Astrocyte (in vitro differentiated cells and primary cell): Measurements from ENCODE around the gene USPL1. TPM values are rescaled to one million over a fixed set of nuclear protein-coding genes. Genes with fewer than 3 reads are reported as not detected.

ENCODE experiments used
- DNase-seq: peaks from one replicate; pipeline ENCODE4 v3.0.0-alpha.2; 2010; ENCODE audit warnings: low read depth
- FAIRE-seq: peaks from 2 replicates; lab custom pipeline; 2011; peaks lifted over from hg19 to GRCh38; lab: Jason Lieb, UNC
- H2AFZ ChIP-seq: 2 replicates; pipeline ENCODE4 v1.6.0; 2012; ENCODE audit warnings: low read depth, low read length, inconsistent platforms
- H3K27ac ChIP-seq: 2 replicates; pipeline ENCODE4 v1.5.1; 2011; ENCODE audit warnings: low read depth, low read length, inconsistent platforms
- H3K27me3 ChIP-seq: 2 replicates; pipeline ENCODE4 v1.6.0; 2011; ENCODE audit warnings: low read length, inconsistent platforms; ENCODE audit not compliant: insufficient read depth
- H3K36me3 ChIP-seq: 2 replicates; pipeline ENCODE4 v1.5.1; 2011; ENCODE audit warnings: low read length, inconsistent platforms; ENCODE audit not compliant: insufficient read depth
- H3K4me1 ChIP-seq: 2 replicates; pipeline ENCODE4 v1.5.1; 2011; ENCODE audit warnings: low read length, inconsistent platforms; ENCODE audit not compliant: insufficient read depth
- H3K4me2 ChIP-seq: 2 replicates; pipeline ENCODE4 v1.6.0; 2012; ENCODE audit warnings: low read length, inconsistent platforms
- H3K4me3 ChIP-seq: 2 replicates; pipeline ENCODE4 v1.5.1; 2011; ENCODE audit warnings: low read depth, mild to moderate bottlenecking, low read length, inconsistent platforms; ENCODE audit not compliant: insufficient read depth
- H3K79me2 ChIP-seq: 2 replicates; pipeline ENCODE4 v1.6.0; 2012; ENCODE audit warnings: mild to moderate bottlenecking, low read length, inconsistent platforms; ENCODE audit not compliant: insufficient read depth
- H3K9ac ChIP-seq: 2 replicates; pipeline ENCODE4 v1.6.0; 2012; ENCODE audit warnings: mild to moderate bottlenecking, low read length, inconsistent platforms
- H3K9me3 ChIP-seq: 2 replicates; pipeline ENCODE4 v1.5.1; 2012; ENCODE audit warnings: low read depth, mild to moderate bottlenecking, low read length, inconsistent platforms; ENCODE audit not compliant: insufficient read depth
- H4K20me1 ChIP-seq: 2 replicates; pipeline ENCODE4 v1.6.0; 2012; ENCODE audit warnings: low read length, inconsistent platforms; ENCODE audit not compliant: insufficient read depth
- H3K27ac Mint-ChIP-seq: one replicate; pipeline ENCODE4 v1.8.0; 2021; ENCODE audit warnings: mild to moderate bottlenecking, mixed read lengths; ENCODE audit not compliant: unreplicated experiment
- H3K27me3 Mint-ChIP-seq: one replicate; pipeline ENCODE4 v1.8.0; 2021; ENCODE audit warnings: low read depth, mixed read lengths; ENCODE audit not compliant: unreplicated experiment
- H3K36me3 Mint-ChIP-seq: one replicate; pipeline ENCODE4 v1.8.0; 2021; ENCODE audit warnings: low read depth, mixed read lengths; ENCODE audit not compliant: unreplicated experiment
- H3K4me1 Mint-ChIP-seq: one replicate; pipeline ENCODE4 v1.8.0; 2021; ENCODE audit warnings: low read depth, mixed read lengths; ENCODE audit not compliant: unreplicated experiment
- H3K4me3 Mint-ChIP-seq: one replicate; pipeline ENCODE4 v1.8.0; 2021; ENCODE audit warnings: mild to moderate bottlenecking, moderate library complexity, mixed read lengths; ENCODE audit not compliant: unreplicated experiment
- H3K9me3 Mint-ChIP-seq: one replicate; pipeline ENCODE4 v1.8.0; 2021; ENCODE audit warnings: mild to moderate bottlenecking, mixed read lengths; ENCODE audit not compliant: unreplicated experiment
- EZH2 ChIP-seq: IDR thresholded peaks from 2 replicates; pipeline ENCODE4 v1.6.1; 2012; ENCODE audit warnings: mild to moderate bottlenecking, low read length, inconsistent platforms; ENCODE audit not compliant: insufficient read depth
- total RNA-seq: library from RNA; stranded (reverse); gene quantifications from 2 replicates; pipeline ENCODE4 v1.2.1, GENCODE V29; 2021
- TF ChIP-seq, protein P1 (sequence below): IDR thresholded peaks from 2 replicates; pipeline ENCODE4 v1.5.1; 2011; ENCODE audit warnings: low read depth, mild to moderate bottlenecking, inconsistent platforms, low read length, moderate library complexity; ENCODE audit not compliant: insufficient read depth

USPL1 gene
- total RNA-seq, 1 donor from 2014 or later, result 29.6 TPM

DNA sequence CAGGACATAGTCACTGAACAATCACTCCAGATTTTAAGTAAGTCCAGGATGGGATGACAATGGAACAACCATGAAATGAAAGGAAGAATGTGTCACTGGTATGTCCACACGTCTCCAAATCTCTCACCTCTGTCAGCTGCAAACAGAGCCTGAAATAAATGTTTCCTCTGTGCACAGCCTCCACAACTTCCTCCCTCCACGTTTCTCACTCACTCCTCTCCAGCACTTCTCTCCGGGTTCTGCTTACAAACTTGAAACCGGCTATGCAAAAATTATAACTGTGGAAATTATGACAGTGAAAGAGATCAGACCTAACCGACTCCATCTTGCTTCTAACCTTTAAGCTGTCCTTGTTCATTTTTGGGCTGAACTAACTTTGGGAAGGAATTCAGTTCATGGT lies 82.6 kb downstream of the USPL1 start:
- no peak overlapping the region for H2AFZ ChIP-seq
- no peaks in the 10 kb centered on the region for H3K27me3 ChIP-seq
- Mint-ChIP-seq H3K36me3 (peaks cover 2% of the 10 kb centered on the region), H3K27me3 (peaks cover 12% of the 10 kb centered on the region), H3K27ac (no peak overlapping the region), H3K4me3 (no peak overlapping the region), H3K4me1 (peaks cover 21% of the 10 kb centered on the region), H3K9me3 (no peaks in the 10 kb centered on the region)
- H3K9ac ChIP-seq, result no peak overlapping the region
- H3K4me1 ChIP-seq, result peaks cover 22% of the 10 kb centered on the region
- no peaks in the 10 kb centered on the region for H3K9me3 ChIP-seq
- no peaks in the 10 kb centered on the region for H4K20me1 ChIP-seq
- FAIRE-seq (no peak), DNase-seq (no peak)
- no peak for TF ChIP-seq EZH2
- TF ChIP-seq, protein P1, sequence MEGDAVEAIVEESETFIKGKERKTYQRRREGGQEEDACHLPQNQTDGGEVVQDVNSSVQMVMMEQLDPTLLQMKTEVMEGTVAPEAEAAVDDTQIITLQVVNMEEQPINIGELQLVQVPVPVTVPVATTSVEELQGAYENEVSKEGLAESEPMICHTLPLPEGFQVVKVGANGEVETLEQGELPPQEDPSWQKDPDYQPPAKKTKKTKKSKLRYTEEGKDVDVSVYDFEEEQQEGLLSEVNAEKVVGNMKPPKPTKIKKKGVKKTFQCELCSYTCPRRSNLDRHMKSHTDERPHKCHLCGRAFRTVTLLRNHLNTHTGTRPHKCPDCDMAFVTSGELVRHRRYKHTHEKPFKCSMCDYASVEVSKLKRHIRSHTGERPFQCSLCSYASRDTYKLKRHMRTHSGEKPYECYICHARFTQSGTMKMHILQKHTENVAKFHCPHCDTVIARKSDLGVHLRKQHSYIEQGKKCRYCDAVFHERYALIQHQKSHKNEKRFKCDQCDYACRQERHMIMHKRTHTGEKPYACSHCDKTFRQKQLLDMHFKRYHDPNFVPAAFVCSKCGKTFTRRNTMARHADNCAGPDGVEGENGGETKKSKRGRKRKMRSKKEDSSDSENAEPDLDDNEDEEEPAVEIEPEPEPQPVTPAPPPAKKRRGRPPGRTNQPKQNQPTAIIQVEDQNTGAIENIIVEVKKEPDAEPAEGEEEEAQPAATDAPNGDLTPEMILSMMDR, result no peak
- no peak overlapping the region for H3K27ac ChIP-seq
- H3K36me3 ChIP-seq, result no peaks in the 10 kb centered on the region
- H3K79me2 ChIP-seq, result no peaks in the 10 kb centered on the region
- H3K4me3 ChIP-seq, result no peak overlapping the region
- H3K4me2 ChIP-seq, result no peak overlapping the region

DNA sequence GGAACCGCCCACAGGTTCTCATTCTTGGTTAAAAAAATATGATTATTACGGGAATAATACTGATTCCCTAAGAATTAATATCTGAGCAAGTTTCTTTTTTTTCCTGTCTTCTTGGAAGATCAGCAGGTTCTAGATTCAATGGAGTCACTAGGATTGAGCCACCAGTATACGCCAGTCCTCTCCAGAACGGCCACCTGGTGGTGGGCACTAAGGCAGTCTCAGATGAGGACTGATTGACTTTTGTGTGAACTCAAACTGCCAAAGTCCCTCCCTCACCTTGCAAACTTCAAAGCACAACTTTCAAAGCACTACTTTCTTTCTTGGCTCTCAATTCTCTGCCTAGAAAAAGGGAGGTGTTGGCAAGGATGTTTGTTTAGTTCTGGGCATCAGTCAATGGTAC lies 84.3 kb downstream of the USPL1 start:
- no peaks in the 10 kb centered on the region for H3K36me3 ChIP-seq
- H3K4me3 Mint-ChIP-seq, result no peak overlapping the region
- no peaks in the 10 kb centered on the region for H3K9me3 ChIP-seq
- peaks cover 6% of the 10 kb centered on the region for H3K4me1 Mint-ChIP-seq
- peaks cover 2% of the 10 kb centered on the region for H3K36me3 Mint-ChIP-seq
- H3K9me3 Mint-ChIP-seq, result no peaks in the 10 kb centered on the region
- no peak overlapping the region for H3K4me2 ChIP-seq
- H3K27me3 Mint-ChIP-seq, result peaks cover 12% of the 10 kb centered on the region
- H3K27me3 ChIP-seq, result no peaks in the 10 kb centered on the region
- DNase-seq (no peak), FAIRE-seq (no peak)
- no peak overlapping the region for H3K27ac ChIP-seq
- H3K4me1 ChIP-seq, result peaks cover 15% of the 10 kb centered on the region
- H3K79me2 ChIP-seq, result no peaks in the 10 kb centered on the region
- H3K9ac ChIP-seq, result no peak overlapping the region
- TF ChIP-seq, protein P1, result no peak
- TF ChIP-seq EZH2, result no peak
- H3K4me3 ChIP-seq, result no peak overlapping the region
- H2AFZ ChIP-seq, result no peak overlapping the region
- no peaks in the 10 kb centered on the region for H4K20me1 ChIP-seq
- no peak overlapping the region for H3K27ac Mint-ChIP-seq

DNA sequence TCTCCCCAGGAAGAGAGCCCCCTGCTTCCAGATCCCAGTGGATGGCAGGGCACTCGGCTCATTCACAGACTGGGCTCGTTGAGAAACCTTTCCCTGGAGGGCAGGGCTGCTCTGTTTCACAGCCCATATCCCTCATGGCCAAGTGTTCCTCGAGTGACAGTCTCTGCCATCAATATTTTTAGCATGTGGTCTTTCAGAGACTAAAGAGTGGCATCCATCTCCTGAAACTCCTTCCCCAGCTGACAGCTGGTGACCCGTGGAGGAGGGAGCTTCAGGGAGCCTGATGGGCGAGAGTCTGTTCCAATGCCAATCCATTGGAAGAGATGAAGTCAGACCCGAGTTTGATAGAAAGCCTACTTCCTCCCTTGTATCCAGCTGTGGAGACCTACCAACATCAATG lies 86.9 kb downstream of the USPL1 start:
- H3K27me3 Mint-ChIP-seq, result peaks cover 12% of the 10 kb centered on the region
- FAIRE-seq (no peak), DNase-seq (no peak)
- Histone ChIP-seq H3K79me2 (no peaks in the 10 kb centered on the region), H3K9ac (no peak overlapping the region), H3K27me3 (no peaks in the 10 kb centered on the region), H3K27ac (no peak overlapping the region), H3K4me3 (no peak overlapping the region), H3K9me3 (no peaks in the 10 kb centered on the region), H3K4me2 (no peak overlapping the region), H3K36me3 (no peaks in the 10 kb centered on the region), H2AFZ (no peak overlapping the region), H3K4me1 (peaks cover 6% of the 10 kb centered on the region), H4K20me1 (no peaks in the 10 kb centered on the region)
- H3K9me3 Mint-ChIP-seq, result no peaks in the 10 kb centered on the region
- H3K4me1 Mint-ChIP-seq, result peaks cover 10% of the 10 kb centered on the region
- H3K4me3 Mint-ChIP-seq, result no peak overlapping the region
- H3K27ac Mint-ChIP-seq, result no peak overlapping the region
- TF ChIP-seq, protein P1, result no peak
- no peak for TF ChIP-seq EZH2
- H3K36me3 Mint-ChIP-seq, result peaks cover 2% of the 10 kb centered on the region
